Measurements from ENCODE around the gene ENTPD6.

DNA sequence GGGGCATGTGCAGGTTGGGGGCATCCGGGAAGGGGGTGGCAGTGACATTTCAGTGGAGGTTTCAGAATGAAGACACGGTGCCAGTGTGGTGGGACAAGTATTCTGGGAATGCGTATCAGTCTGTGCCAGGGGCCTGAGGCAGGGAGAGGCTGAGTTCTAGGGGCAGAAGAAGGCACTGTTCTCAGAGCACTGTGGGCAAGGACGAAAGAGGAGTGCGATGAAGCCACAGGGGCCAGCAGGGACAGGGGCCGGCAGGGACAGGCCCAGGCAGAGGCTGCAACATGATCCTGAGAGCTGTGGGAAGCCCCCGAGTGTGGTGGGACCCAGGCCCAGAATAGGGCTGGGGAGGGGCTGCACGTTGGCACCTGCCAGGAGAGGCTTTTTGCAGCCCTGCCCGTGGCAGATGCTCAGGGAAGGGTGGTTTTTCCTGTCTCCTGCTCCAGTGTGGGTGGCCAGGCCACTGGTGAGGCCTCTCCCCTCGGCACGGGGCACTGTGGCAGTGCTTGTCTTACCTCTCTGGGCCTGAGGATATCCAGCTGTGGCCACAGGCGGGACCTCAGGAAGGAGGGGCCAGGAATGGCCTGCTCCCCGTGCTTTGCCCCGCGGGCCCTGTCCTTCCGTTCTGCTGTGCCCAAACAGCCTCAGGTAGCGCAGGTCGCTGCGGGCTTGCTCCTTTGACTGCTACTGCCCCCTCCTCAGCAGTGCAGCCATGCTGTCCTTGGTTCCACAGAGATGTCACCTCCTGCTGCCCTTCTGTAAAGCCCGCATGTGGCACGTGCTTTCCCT is 10.0 kb downstream of the ENTPD6 start:
- TF ChIP-seq, protein P1, sequence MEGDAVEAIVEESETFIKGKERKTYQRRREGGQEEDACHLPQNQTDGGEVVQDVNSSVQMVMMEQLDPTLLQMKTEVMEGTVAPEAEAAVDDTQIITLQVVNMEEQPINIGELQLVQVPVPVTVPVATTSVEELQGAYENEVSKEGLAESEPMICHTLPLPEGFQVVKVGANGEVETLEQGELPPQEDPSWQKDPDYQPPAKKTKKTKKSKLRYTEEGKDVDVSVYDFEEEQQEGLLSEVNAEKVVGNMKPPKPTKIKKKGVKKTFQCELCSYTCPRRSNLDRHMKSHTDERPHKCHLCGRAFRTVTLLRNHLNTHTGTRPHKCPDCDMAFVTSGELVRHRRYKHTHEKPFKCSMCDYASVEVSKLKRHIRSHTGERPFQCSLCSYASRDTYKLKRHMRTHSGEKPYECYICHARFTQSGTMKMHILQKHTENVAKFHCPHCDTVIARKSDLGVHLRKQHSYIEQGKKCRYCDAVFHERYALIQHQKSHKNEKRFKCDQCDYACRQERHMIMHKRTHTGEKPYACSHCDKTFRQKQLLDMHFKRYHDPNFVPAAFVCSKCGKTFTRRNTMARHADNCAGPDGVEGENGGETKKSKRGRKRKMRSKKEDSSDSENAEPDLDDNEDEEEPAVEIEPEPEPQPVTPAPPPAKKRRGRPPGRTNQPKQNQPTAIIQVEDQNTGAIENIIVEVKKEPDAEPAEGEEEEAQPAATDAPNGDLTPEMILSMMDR (IDR thresholded peaks at IDR 0.05) = no peak
- no peak for TF ChIP-seq POLR2A (IDR thresholded peaks at IDR 0.05)
